Putamen (tissue), 1 donor: ENCODE measurements around the gene MARCHF4.
A peak's percentile ranks its signal among the peaks of the same experiment; 100 is the strongest.
"Not testable (repeated sequence)": the region's sequence is repeated elsewhere in the genome, so short reads cannot be mapped to it uniquely, and the experiment has no call there.

Source experiments
- DNase-seq: peaks from one replicate; pipeline ENCODE4 v3.0.0-alpha.2; 2016; ENCODE audit warnings: low spot score

The MARCHF4 gene

GRCh38 chr2:216391401-216391800 is 19.1 kb upstream of the MARCHF4 start:
- DNase-seq = no peak

GRCh38 chr2:216389570-216389969 is 17.3 kb upstream of the MARCHF4 start:
- DNase-seq = peak; percentile 36

- DNase-seq = no peak
These were observed 16.0 kb upstream of the MARCHF4 start for GRCh38 chr2:216388046-216388884.

- DNase-seq = no peak
These were observed 15.0 kb upstream of the MARCHF4 start for GRCh38 chr2:216387262-216387661.

- no peak for DNase-seq
These were observed 13.2 kb upstream of the MARCHF4 start for GRCh38 chr2:216385478-216385877.

- DNase-seq = not testable (repeated sequence)
These were observed 12.1 kb upstream of the MARCHF4 start for GRCh38 chr2:216384409-216384808.

- no peak for DNase-seq
These were observed 7.7 kb upstream of the MARCHF4 start for GRCh38 chr2:216379977-216380376.

- DNase-seq = no peak
These were observed 3.0 kb upstream of the MARCHF4 start for GRCh38 chr2:216375286-216375685.

- no peak for DNase-seq
These were observed 1.6 kb upstream of the MARCHF4 start for GRCh38 chr2:216373896-216374295.

- peak; percentile 58 for DNase-seq
These were observed 543 bp upstream of the MARCHF4 start for GRCh38 chr2:216372761-216373291.

GRCh38 chr2:216370961-216371712 is 1.1 kb downstream of the MARCHF4 start:
- no peak for DNase-seq

- DNase-seq = no peak
These were observed 2.5 kb downstream of the MARCHF4 start for GRCh38 chr2:216369821-216370220.

- DNase-seq = no peak
These were observed 5.4 kb downstream of the MARCHF4 start for GRCh38 chr2:216366777-216367471.

GRCh38 chr2:216365518-216365917 is 6.8 kb downstream of the MARCHF4 start:
- DNase-seq = peak; percentile 55

GRCh38 chr2:216363221-216363620 is 9.1 kb downstream of the MARCHF4 start:
- DNase-seq = no peak

GRCh38 chr2:216362730-216363129 is 9.6 kb downstream of the MARCHF4 start:
- no peak for DNase-seq

GRCh38 chr2:216355711-216356110 is 16.6 kb downstream of the MARCHF4 start:
- no peak for DNase-seq

GRCh38 chr2:216354306-216354705 is 18.0 kb downstream of the MARCHF4 start:
- no peak for DNase-seq

GRCh38 chr2:216352653-216353270 is 19.5 kb downstream of the MARCHF4 start:
- DNase-seq = no peak

- DNase-seq = no peak
These were observed 20.9 kb downstream of the MARCHF4 start for GRCh38 chr2:216351172-216351925.

- no peak for DNase-seq
These were observed 22.0 kb downstream of the MARCHF4 start for GRCh38 chr2:216350214-216350791.
